HepG2 (cell line): ENCODE results near the gene MAPK6. TPM values are rescaled to one million over a fixed set of nuclear protein-coding genes. Genes with fewer than 3 reads are reported as not detected.

Experiments
- ARID5B ChIP-seq: IDR thresholded peaks from 2 replicates; pipeline ENCODE4 v1.4.0; 2020; ENCODE audit warnings: mild to moderate bottlenecking, missing genetic modification reagents
- ATF3 ChIP-seq: sonication (generic); formaldehyde crosslinking; IDR thresholded peaks from 2 replicates; pipeline ENCODE4 v1.4.0; 2020; ENCODE audit warnings: missing genetic modification reagents
- ATF4 ChIP-seq, 2 experiments: fragments of 450-650 bp in 1 of 2; sonication (generic) in 1 of 2; formaldehyde crosslinking; IDR thresholded peaks; 2 replicates each; pipeline versions ENCODE4 v1.5.0 to v1.8.0; 2020 to 2022; ENCODE audit warnings: mild to moderate bottlenecking in 1 of 2, missing genetic modification reagents in 1 of 2
- HNF1A ChIP-seq, 2 experiments: sonication (generic) in 1 of 2; formaldehyde crosslinking in 1 of 2; IDR thresholded peaks; 2 replicates each; pipeline versions ENCODE4 v1.4.0 to v1.6.1; 2016 to 2020; ENCODE audit warnings: borderline replicate concordance in 1 of 2, low read depth in 1 of 2, mild to moderate bottlenecking in 1 of 2, missing genetic modification reagents in 1 of 2
- HNRNPLL ChIP-seq: fragments of 200-400 bp; formaldehyde crosslinking; IDR thresholded peaks from 2 replicates; pipeline ENCODE4 v1.6.1; 2017; ENCODE audit warnings: mild to moderate bottlenecking, low read depth, low read length; ENCODE audit not compliant: poor library complexity, severe bottlenecking
- STAG1 ChIP-seq: sonication (generic); formaldehyde crosslinking; IDR thresholded peaks from 2 replicates; pipeline ENCODE4 v1.4.0; 2020; ENCODE audit warnings: missing genetic modification reagents
- TCF12 ChIP-seq, 2 experiments: fragments of 450-650 bp in 1 of 2; sonication (generic) in 1 of 2; formaldehyde crosslinking in 1 of 2; IDR thresholded peaks; 2 replicates each; pipeline versions ENCODE4 v1.6.1 to v1.8.0; 2017 to 2022; ENCODE audit warnings: antibody characterized with exemption in 1 of 2, mild to moderate bottlenecking in 1 of 2, missing genetic modification reagents in 1 of 2, moderate library complexity in 1 of 2
- ZFAT ChIP-seq: sonication (generic); formaldehyde crosslinking; conservative IDR thresholded peaks from 2 replicates; pipeline ENCODE4 v1.8.1; 2023; ENCODE audit warnings: missing genetic modification reagents, inconsistent platforms
- ZNF547 ChIP-seq: sonication (generic); formaldehyde crosslinking; IDR thresholded peaks from 2 replicates; pipeline ENCODE4 v1.5.1; 2020; ENCODE audit warnings: mild to moderate bottlenecking, missing genetic modification reagents
- ZNF720 ChIP-seq: sonication (generic); formaldehyde crosslinking; IDR thresholded peaks from 2 replicates; pipeline ENCODE4 v1.4.0; 2020; ENCODE audit warnings: missing genetic modification reagents
- ZNF773 ChIP-seq: sonication (generic); formaldehyde crosslinking; IDR thresholded peaks from 2 replicates; pipeline ENCODE4 v1.4.0; 2020; ENCODE audit warnings: missing genetic modification reagents, borderline replicate concordance
- polyA plus RNA-seq, 8 experiments: library from polyadenylated mRNA; depleted of rRNA in 3 of 8; stranded (reverse) in 7 of 8; unstranded in 1 of 8; fragments of >200 nt; fragmentation: Illumina TruSeq in 4 of 8; extraction: Trizol in 4 of 8; gene quantifications; 2 replicates each; pipeline versions ENCODE4 v1.2.1 to v1.2.3, GENCODE V29; 2011 to 2016; ENCODE audit warnings: low read depth in 4 of 8, missing spikeins in 1 of 8, mixed read lengths in 1 of 8; ENCODE audit not compliant: insufficient read depth in 1 of 8
- total RNA-seq, 5 experiments: library from RNA; depleted of rRNA; stranded (reverse); fragments of >200 nt; fragmentation: Illumina TruSeq; extraction: Trizol; gene quantifications; 2 replicates each; pipeline ENCODE4 v1.2.3, GENCODE V29; 2016; ENCODE audit warnings: low read depth in 1 of 5
- TF ChIP-seq, protein P1 (sequence below): sonication (generic); formaldehyde crosslinking; conservative IDR thresholded peaks from 2 replicates; pipeline ENCODE4 v1.8.0; 2022; ENCODE audit warnings: mild to moderate bottlenecking, moderate library complexity, missing genetic modification reagents
- TF ChIP-seq, protein P2 (sequence below): sonication (generic); formaldehyde crosslinking; IDR thresholded peaks from 2 replicates; pipeline ENCODE4 v1.4.0; 2020; ENCODE audit warnings: mild to moderate bottlenecking, missing genetic modification reagents

The MAPK6 gene
- total and polyA plus RNA-seq, 2 of the 13 experiments (the other 11 are each of a cell fraction or from before 2014, with no cell fraction given): 89.5 to 99.7 TPM

GRCh38 chr15:51970132-51970817 lies 48.7 kb upstream of the MAPK6 start (continued):
- TF ChIP-seq, protein P1, sequence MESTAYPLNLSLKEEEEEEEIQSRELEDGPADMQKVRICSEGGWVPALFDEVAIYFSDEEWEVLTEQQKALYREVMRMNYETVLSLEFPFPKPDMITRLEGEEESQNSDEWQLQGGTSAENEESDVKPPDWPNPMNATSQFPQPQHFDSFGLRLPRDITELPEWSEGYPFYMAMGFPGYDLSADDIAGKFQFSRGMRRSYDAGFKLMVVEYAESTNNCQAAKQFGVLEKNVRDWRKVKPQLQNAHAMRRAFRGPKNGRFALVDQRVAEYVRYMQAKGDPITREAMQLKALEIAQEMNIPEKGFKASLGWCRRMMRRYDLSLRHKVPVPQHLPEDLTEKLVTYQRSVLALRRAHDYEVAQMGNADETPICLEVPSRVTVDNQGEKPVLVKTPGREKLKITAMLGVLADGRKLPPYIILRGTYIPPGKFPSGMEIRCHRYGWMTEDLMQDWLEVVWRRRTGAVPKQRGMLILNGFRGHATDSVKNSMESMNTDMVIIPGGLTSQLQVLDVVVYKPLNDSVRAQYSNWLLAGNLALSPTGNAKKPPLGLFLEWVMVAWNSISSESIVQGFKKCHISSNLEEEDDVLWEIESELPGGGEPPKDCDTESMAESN: 0 out of 2 replicates have a peak, but pooled peaks have one; percentile 33
- TF ChIP-seq STAG1 (CRISPR knock-in tag) (peak; percentile 9; the same call in 1 of the 2 replicates), TCF12 (IDR thresholded peaks at IDR 0.05) (no peak), TCF12 (CRISPR knock-in tag; IDR thresholded peaks at IDR 0.05) (no peak), ZNF773 (no peak), HNF1A (IDR thresholded peaks at IDR 0.05; ENCODE audit: low read depth) (no peak), HNF1A (CRISPR knock-in tag; IDR thresholded peaks at IDR 0.05; ENCODE audit: borderline replicate concordance) (no peak), ZNF720 (CRISPR knock-in tag) (no peak), HNRNPLL (no peak), ATF4 (CRISPR knock-in tag; IDR thresholded peaks at IDR 0.05) (peak in 1 of 2 experiments; percentile 53; a peak in 1 of 4 replicates), ARID5B (peak; percentile 73), ZNF547 (CRISPR knock-in tag) (no peak), ZFAT (CRISPR knock-in tag) (no peak), ATF3 (CRISPR knock-in tag) (no peak)
- TF ChIP-seq, protein P2, sequence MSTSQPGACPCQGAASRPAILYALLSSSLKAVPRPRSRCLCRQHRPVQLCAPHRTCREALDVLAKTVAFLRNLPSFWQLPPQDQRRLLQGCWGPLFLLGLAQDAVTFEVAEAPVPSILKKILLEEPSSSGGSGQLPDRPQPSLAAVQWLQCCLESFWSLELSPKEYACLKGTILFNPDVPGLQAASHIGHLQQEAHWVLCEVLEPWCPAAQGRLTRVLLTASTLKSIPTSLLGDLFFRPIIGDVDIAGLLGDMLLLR (CRISPR knock-in tag): no peak
